Stimulated activated CD4-positive, alpha-beta T cell treated with anti-CD3 and anti-CD28 coated beads, TNF-alpha, amount 100 ng/mL, for 24 hours (primary cell): ENCODE results near the gene COQ8B.
"Not testable (repeated sequence)": the region's sequence is repeated elsewhere in the genome, so short reads cannot be mapped to it uniquely, and the experiment has no call there.

Experiments used
- DNase-seq, 3 experiments: peaks; one replicate each; pipeline ENCODE4 v3.0.0-alpha.2; 2020; ENCODE audit warnings: low read depth in 3 of 3

Gene COQ8B

DNA sequence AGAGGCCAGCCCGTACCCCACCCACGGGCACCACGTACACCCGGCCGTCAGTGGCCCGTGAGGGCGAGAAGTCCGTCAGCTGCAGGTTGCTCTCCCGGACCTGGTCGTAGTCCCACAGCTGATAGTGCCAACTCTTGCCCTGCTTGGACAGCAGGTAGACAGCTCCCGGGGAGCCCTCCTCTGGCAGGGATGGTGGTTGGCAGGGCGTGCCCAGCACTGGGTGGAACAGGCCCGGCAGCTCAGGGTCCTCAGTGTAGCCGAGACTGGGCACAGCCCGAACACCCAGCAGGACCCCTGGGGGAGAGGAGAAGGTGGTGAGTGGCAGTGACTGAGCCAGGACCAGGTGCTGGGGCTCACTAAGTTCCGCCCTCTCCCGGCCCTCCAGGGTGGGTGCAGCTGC lies 25.8 kb upstream of the COQ8B start:
- DNase-seq: no peak

DNA sequence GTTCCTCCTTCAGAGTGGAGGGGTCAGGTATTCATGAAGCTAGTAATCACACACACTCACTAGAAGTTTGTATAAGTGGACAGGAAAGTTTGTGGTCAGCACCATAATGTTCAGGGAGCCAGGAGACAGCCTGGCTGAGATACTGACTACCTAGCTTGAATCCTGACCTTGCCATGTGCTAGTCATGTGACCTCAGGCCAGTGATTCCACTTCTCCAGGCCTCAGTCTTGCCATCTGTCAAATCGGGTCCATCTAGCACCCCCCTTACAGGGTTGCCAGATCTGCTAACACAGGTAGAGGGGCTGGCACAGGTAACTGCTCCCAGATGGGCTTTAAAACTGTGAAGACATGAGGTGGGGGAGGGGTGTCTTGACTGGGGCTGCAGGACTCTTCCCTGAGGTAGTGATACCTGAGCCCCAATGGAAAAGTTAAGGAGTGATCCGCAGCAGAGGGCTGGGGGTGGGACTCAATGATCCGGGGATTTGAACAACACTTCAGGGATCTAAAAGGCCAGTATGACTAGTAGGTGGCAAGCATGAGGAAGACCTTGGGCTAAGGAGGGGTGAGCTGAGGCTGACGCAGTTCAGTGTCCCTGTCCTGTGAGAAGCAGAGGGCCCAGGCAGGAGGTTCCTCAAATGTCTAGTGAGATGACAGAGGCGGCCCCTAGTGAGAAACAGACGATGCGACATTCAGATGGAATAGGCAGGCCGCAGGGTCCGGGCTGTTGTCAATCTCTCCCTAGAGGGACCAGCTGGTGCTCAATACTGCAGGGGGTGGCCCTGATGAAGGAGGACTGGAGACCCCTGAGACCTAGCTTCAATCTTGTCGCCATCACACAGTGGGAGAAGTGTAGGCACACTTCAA lies 25.1 kb upstream of the COQ8B start:
- DNase-seq: no peak

GRCh38 chr19:40740747-40741146 lies 24.1 kb upstream of the COQ8B start:
- no peak for DNase-seq

GRCh38 chr19:40739871-40740703 lies 23.4 kb upstream of the COQ8B start:
- no peak for DNase-seq

- DNase-seq: no peak
Measured at GRCh38 chr19:40739030-40739839, 22.5 kb upstream of the COQ8B start.

- DNase-seq: no peak
Measured at GRCh38 chr19:40737102-40737644, 20.5 kb upstream of the COQ8B start.

GRCh38 chr19:40736661-40737060 lies 20.0 kb upstream of the COQ8B start:
- DNase-seq: no peak

DNA sequence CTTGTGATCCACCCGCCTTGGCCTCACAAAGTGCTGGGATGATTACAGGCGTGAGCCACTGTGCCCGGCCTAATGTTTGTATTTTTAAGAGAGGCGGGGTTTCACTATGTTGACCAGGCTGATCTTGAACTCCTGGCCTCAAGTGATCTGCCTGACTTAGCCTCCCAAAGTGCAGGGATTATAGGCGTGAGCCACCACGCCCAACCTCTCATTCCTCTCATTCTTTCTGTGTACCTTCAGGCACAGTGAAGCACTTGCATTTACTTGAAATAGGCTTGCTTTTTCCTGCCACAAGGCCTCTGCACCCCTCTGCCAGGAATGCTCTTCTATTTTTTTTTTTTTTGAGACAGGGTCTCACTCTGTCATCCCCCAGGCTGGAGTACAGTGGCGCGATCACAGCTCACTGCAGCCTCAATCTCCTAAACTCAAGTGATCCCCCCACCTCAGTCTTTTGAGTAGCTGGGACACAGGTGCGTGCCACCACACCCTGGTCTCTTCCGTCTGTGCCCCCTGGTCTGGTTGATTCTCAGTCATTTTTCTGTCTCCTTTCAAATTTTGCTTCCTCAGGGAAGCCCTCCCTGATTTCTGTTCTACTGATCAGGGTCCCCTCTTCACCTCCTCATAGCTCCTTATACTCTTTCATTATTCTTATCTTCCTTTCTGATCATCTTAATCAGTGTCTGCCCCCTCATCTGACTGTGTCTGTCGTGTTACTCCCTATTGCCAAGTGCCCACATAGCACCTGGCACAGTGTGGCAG lies 18.5 kb upstream of the COQ8B start:
- no peak for DNase-seq

- DNase-seq: no peak
Measured at GRCh38 chr19:40733149-40733548, 16.5 kb upstream of the COQ8B start.

DNA sequence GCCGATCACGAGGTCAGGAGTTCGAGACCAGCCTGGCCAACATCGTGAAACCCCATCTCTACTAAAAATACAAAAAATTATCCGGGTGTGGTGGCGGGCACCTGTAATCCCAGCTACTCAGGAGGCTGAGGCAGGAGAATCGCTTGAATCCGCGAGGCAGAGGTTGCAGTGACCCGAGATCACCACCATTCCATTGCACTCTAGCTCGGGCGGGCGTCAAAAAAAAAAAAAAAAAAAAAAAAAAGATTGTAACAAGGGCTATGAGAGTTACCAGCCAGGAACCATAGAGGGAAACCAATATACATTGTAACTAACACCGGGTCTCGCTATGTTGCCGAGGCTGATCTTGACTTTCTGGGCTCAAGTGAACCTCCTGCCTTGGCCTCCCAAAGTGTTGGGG lies 15.6 kb upstream of the COQ8B start:
- not testable (repeated sequence) for DNase-seq

- not testable (repeated sequence) for DNase-seq
Measured at GRCh38 chr19:40730065-40730464, 13.4 kb upstream of the COQ8B start.

- no peak for DNase-seq
Measured at GRCh38 chr19:40726279-40726678, 9.6 kb upstream of the COQ8B start.

DNA sequence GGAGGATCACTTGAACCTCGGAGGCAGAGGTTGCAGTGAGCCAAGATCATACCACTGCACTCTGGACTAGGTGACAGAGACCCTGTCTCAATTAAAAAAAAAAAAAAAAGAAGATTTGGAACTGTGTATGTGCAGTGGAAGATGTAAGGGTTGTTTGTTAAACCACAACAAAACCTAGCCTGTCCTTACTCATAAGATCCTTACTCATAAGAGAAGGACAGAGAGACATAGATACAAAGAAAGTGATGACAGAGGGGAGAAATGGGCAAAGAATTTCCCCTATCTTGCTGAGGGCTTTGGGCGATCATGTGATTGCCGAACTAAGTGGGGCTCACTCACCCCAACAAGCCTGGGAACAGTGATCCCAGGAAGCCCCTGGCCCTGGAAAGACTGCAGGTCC lies 8.2 kb upstream of the COQ8B start:
- DNase-seq: no peak

- DNase-seq: no peak
Measured at GRCh38 chr19:40724315-40724714, 7.6 kb upstream of the COQ8B start.

- DNase-seq: no peak
Measured at GRCh38 chr19:40723661-40724254, 7.1 kb upstream of the COQ8B start.

DNA sequence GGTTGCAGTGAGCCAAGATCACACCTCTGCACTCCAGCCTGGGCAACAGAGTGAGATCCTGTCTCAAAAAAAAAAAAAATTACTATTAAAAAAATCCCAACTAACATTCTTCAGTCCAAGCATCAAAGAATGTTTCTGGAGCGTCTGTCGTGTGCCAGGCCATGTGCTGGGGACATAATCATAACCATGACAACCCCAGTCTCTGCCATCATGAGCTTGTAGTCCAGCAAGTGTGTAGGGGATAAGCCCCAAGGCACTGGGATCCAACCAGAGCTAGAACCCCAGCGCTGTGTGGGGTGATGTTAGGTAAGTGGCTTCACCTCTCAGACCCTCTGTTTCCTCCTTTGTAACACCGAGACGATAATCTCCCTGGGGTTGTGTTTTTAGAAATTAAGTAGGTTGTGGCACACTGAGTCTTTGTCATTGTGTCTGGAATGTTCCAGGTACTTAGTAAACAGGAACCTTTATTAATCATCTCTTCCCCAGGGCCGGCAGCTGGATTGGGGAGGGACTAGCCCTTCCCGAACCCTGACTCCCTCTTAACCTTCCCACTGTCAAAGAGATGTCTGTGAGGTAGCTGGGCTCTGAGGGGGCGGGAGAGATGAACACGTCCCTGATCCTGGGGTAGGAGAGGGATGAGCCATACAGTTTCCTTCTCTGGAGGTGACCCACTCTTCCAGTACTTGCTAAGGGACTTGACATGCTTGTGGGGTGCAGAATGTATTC lies 5.4 kb upstream of the COQ8B start:
- no peak for DNase-seq

DNA sequence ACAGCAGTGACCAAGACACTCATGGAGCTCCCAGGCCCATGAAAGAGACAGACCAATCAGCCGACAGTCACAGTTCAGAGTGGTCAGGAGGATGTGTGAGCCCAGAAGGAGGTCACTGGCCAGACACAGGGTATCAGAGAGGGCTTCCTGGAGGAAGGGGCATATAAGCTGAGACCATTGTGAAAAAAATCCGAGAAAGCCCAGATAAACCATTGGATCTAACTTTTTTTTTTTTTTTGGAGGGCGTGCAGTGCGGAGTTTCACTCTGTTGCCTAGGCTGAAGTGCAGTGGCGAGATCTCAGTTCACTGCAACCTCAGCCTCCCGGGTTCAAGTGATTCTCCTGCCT lies 4.4 kb upstream of the COQ8B start:
- DNase-seq: no peak

DNA sequence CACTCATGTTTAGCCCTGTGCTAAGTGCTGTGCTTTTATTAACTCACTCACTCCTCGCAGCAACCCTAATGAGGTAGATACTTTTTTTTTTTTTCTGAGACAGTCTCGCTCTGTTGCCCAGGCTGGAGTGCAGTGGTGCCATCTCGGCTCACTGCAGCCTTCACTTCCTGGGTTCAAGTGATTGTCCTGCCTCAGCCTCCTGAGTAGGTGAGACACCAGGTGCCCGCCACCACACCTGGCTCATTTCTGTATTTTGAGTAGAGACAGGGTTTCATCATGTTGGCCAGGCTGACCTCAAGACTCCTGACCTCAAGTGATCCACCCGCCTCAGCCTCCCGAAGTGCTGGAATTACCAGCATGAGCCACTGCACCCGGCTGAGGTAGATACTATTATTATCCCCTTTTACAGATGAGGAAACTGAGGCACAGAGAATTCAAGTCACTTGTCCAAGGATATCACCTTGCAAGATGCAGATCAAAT lies 2.8 kb upstream of the COQ8B start:
- no peak for DNase-seq

DNA sequence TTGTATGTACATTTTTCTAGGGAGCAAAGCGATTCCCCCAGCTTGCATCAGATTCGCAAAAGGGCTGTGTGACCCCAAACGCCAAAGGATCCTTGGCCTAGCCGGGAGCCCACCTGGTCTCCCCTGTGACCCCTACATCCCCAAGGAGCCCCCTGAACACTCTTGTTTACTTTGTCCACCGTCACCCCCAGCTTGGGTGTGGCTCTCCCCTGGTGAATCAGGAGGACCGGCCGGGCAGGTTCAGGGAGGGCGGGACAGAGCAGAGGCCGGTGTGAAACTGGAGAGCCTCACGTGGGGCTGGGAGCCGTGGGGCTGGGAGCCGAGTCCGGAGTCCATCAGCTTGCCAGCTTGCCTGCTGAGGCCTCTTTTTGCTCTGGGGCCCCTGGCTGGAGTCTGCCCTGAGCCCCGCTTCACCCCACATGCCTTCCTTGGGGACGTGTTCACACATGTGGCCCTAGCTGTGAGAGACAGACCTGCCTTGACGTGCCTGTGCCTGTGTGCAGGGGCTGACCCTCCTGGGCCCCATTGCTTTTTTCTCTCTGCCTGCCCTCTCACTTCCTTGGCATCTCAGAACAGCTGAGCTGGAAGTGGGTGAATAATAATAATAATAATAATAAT lies 2.2 kb upstream of the COQ8B start:
- DNase-seq: no peak
